ENCODE measurements around the gene ABHD10.

Gene ABHD10

GRCh38 chr3:112003321-112004080 lies 24.7 kb downstream of the ABHD10 start:
- no peak for DNase-seq (ENCODE audit: low read depth)
- no peak for TF ChIP-seq CTCF (conservative IDR thresholded peaks at IDR 0.05; ENCODE audit: low read depth, low read length)
- H3K4me3 ChIP-seq (ENCODE audit: low read length), result no peak overlapping the region

- TF ChIP-seq CTCF (conservative IDR thresholded peaks at IDR 0.05; ENCODE audit: low read depth, low read length), result no peak
- DNase-seq (ENCODE audit: low read depth), result no peak
- no peak overlapping the region for H3K4me3 ChIP-seq (ENCODE audit: low read length)
Measured at GRCh38 chr3:112004187-112004586, 25.4 kb downstream of the ABHD10 start.

GRCh38 chr3:112004669-112005068 lies 25.8 kb downstream of the ABHD10 start:
- H3K4me3 ChIP-seq (ENCODE audit: low read length), result no peak overlapping the region
- no peak for DNase-seq (ENCODE audit: low read depth)
- TF ChIP-seq CTCF (conservative IDR thresholded peaks at IDR 0.05; ENCODE audit: low read depth, low read length), result no peak

GRCh38 chr3:112005091-112005672 lies 26.4 kb downstream of the ABHD10 start:
- no peak for TF ChIP-seq CTCF (conservative IDR thresholded peaks at IDR 0.05; ENCODE audit: low read depth, low read length)
- no peak overlapping the region for H3K4me3 ChIP-seq (ENCODE audit: low read length)
- no peak for DNase-seq (ENCODE audit: low read depth)

- TF ChIP-seq CTCF (conservative IDR thresholded peaks at IDR 0.05; ENCODE audit: low read depth, low read length), result no peak
- H3K4me3 ChIP-seq (ENCODE audit: low read length), result no peak overlapping the region
- peak; percentile 13 for DNase-seq (ENCODE audit: low read depth)
Measured at GRCh38 chr3:112007633-112008032, 28.8 kb downstream of the ABHD10 start.

- DNase-seq (ENCODE audit: low read depth), result no peak
- H3K4me3 ChIP-seq (ENCODE audit: low read length), result no peak overlapping the region
- no peak for TF ChIP-seq CTCF (conservative IDR thresholded peaks at IDR 0.05; ENCODE audit: low read depth, low read length)
Measured at GRCh38 chr3:112009670-112010069, 30.8 kb downstream of the ABHD10 start.

GRCh38 chr3:112010636-112011035 lies 31.8 kb downstream of the ABHD10 start:
- no peak for TF ChIP-seq CTCF (conservative IDR thresholded peaks at IDR 0.05; ENCODE audit: low read depth, low read length)
- DNase-seq (ENCODE audit: low read depth), result no peak
- no peak overlapping the region for H3K4me3 ChIP-seq (ENCODE audit: low read length)
